H1 (cell line): ENCODE measurements around the gene HCST. TPM values are rescaled to one million over a fixed set of nuclear protein-coding genes. Genes with fewer than 3 reads are reported as not detected.
"Not testable (repeated sequence)": the region's sequence is repeated elsewhere in the genome, so short reads cannot be mapped to it uniquely, and the experiment has no call there.

Experiments
- CTCF ChIA-PET: fragments of 300-600 bp; sonication (Branson Sonifier 250); formaldehyde crosslinking; loops from one replicate; lab custom pipeline; 2021; ENCODE audit not compliant: partially characterized antibody; lab: Charles Lee
- POLR2A ChIA-PET: fragments of 300-600 bp; sonication (Branson Sonifier 250); formaldehyde crosslinking; loops from one replicate; lab custom pipeline; 2021; ENCODE audit warnings: inconsistent platforms; ENCODE audit not compliant: partially characterized antibody; lab: Charles Lee
- DNase-seq, 2 experiments: peaks; one replicate each; pipeline versions ENCODE4 v3.0.0 to v3.0.0-alpha.2; 2010 to 2022; ENCODE audit warnings: low spot score in 2 of 2, low read depth in 1 of 2, mixed read lengths in 1 of 2
- FAIRE-seq: peaks from 2 replicates; lab custom pipeline; 2011; peaks lifted over from hg19 to GRCh38; lab: Jason Lieb, UNC
- H2AFZ ChIP-seq: 2 replicates; pipeline ENCODE4 v1.8.1; 2012; ENCODE audit warnings: low read length, inconsistent platforms
- H2AK5ac ChIP-seq: 2 replicates; pipeline ENCODE4 v1.6.1; 2013; ENCODE audit warnings: low read depth, low read length
- H2BK120ac ChIP-seq: replicated peaks from 2 replicates; pipeline ENCODE3; 2013; ENCODE audit warnings: low read depth, low read length, inconsistent platforms
- H2BK12ac ChIP-seq: 2 replicates; pipeline ENCODE4 v1.6.1; 2013; ENCODE audit warnings: low read depth, low read length
- H2BK15ac ChIP-seq: 2 replicates; pipeline ENCODE4 v1.6.1; 2013; ENCODE audit warnings: low read length
- H2BK20ac ChIP-seq: 2 replicates; pipeline ENCODE4 v1.6.1; 2013; ENCODE audit warnings: low read length
- H2BK5ac ChIP-seq: 2 replicates; pipeline ENCODE4 v1.6.1; 2013; ENCODE audit warnings: low read depth, low read length
- H3K14ac ChIP-seq: 2 replicates; pipeline ENCODE4 v1.6.1; 2013; ENCODE audit warnings: inconsistent platforms; ENCODE audit not compliant: insufficient read length
- H3K18ac ChIP-seq: 2 replicates; pipeline ENCODE4 v1.6.1; 2013; ENCODE audit warnings: low read length; ENCODE audit errors: extremely low read depth
- H3K23ac ChIP-seq: 2 replicates; pipeline ENCODE4 v1.6.1; 2013; ENCODE audit warnings: inconsistent platforms; ENCODE audit not compliant: insufficient read length
- H3K23me2 ChIP-seq: 2 replicates; pipeline ENCODE4 v1.6.1; 2013; ENCODE audit warnings: low read depth, low read length
- H3K27ac ChIP-seq: 2 replicates; pipeline ENCODE4 v1.6.1; 2011; ENCODE audit warnings: low read depth, low read length, inconsistent platforms
- H3K27me3 ChIP-seq, 4 experiments: replicated peaks in 1 of 4; 1 replicate in 1 of 4; 2 replicates in 3 of 4; pipeline versions ENCODE4 v1.6.1 to v1.8.1; 2011 to 2013; ENCODE audit warnings: low read length in 3 of 4, mild to moderate bottlenecking in 3 of 4, inconsistent platforms in 2 of 4, mixed read lengths in 2 of 4, moderate library complexity in 1 of 4; ENCODE audit not compliant: control insufficient read depth in 3 of 4, insufficient read depth in 3 of 4; ENCODE audit errors: extremely low read depth in 1 of 4
- H3K36me3 ChIP-seq, 4 experiments: 2 replicates each; pipeline versions ENCODE4 v1.6.1 to v1.8.1; 2011 to 2013; ENCODE audit warnings: mild to moderate bottlenecking in 4 of 4, low read length in 3 of 4, moderate library complexity in 2 of 4, control low read depth in 1 of 4, inconsistent platforms in 1 of 4; ENCODE audit not compliant: insufficient read depth in 4 of 4, control insufficient read depth in 2 of 4
- H3K4ac ChIP-seq: replicated peaks from 2 replicates; pipeline ENCODE3; 2013; ENCODE audit warnings: low read length, low read depth, mixed read lengths, inconsistent platforms; ENCODE audit not compliant: insufficient read length
- H3K4me1 ChIP-seq, 4 experiments: replicated peaks in 1 of 4; 1 replicate in 1 of 4; 2 replicates in 3 of 4; pipeline versions ENCODE4 v1.6.1 to v1.8.1; 2011 to 2013; ENCODE audit warnings: low read length in 3 of 4, inconsistent platforms in 2 of 4, mixed read lengths in 1 of 4; ENCODE audit not compliant: insufficient read depth in 4 of 4, control insufficient read depth in 3 of 4
- H3K4me2 ChIP-seq, 2 experiments: 2 replicates each; pipeline versions ENCODE4 v1.6.1 to v1.8.1; 2011 to 2013; ENCODE audit warnings: low read depth in 2 of 2, low read length in 2 of 2, control low read depth in 1 of 2, inconsistent platforms in 1 of 2, mild to moderate bottlenecking in 1 of 2; ENCODE audit not compliant: insufficient read depth in 1 of 2
- H3K4me3 ChIP-seq, 4 experiments: fragments of 200-600, 300-600 bp in 1 of 4; sonication (generic), shearing (Covaris generic), sonication (Bioruptor Twin) in 1 of 4; 2 replicates each; pipeline versions ENCODE4 v1.5.1 to v1.8.1; 2011 to 2016; ENCODE audit warnings: low read length in 4 of 4, low read depth in 3 of 4, control low read depth in 2 of 4, inconsistent platforms in 2 of 4, mild to moderate bottlenecking in 2 of 4, mixed read lengths in 1 of 4, moderate library complexity in 1 of 4; ENCODE audit not compliant: insufficient read depth in 2 of 4; ENCODE audit errors: extremely low read depth in 1 of 4
- H3K56ac ChIP-seq: replicated peaks from 2 replicates; pipeline ENCODE3; 2013; ENCODE audit warnings: low read depth, mild to moderate bottlenecking, mixed read lengths, low read length, inconsistent platforms; ENCODE audit not compliant: insufficient read length
- H3K79me1 ChIP-seq: 2 replicates; pipeline ENCODE4 v1.6.1; 2013; ENCODE audit warnings: low read depth, low read length, control low read depth
- H3K79me2 ChIP-seq, 2 experiments: 2 replicates each; pipeline versions ENCODE4 v1.6.1 to v1.8.1; 2012 to 2013; ENCODE audit warnings: low read length in 2 of 2, mild to moderate bottlenecking in 2 of 2, inconsistent platforms in 1 of 2; ENCODE audit not compliant: insufficient read depth in 2 of 2, control insufficient read depth in 1 of 2
- H3K9ac ChIP-seq, 4 experiments: replicated peaks in 1 of 4; 1 replicate in 1 of 4; 2 replicates in 3 of 4; pipeline versions ENCODE4 v1.6.1 to v1.8.1; 2011 to 2013; ENCODE audit warnings: low read depth in 3 of 4, low read length in 3 of 4, control low read depth in 2 of 4, mild to moderate bottlenecking in 2 of 4, moderate library complexity in 2 of 4, inconsistent platforms in 1 of 4; ENCODE audit errors: extremely low read depth in 1 of 4
- H3K9me3 ChIP-seq, 2 experiments: 2 replicates each; pipeline versions ENCODE4 v1.6.1 to v1.8.1; 2012 to 2013; ENCODE audit warnings: mild to moderate bottlenecking in 2 of 2, moderate library complexity in 2 of 2, control low read depth in 1 of 2, inconsistent platforms in 1 of 2, low read depth in 1 of 2, low read length in 1 of 2, mixed read lengths in 1 of 2; ENCODE audit not compliant: insufficient read depth in 2 of 2
- H4K20me1 ChIP-seq, 2 experiments: replicated peaks in 1 of 2; 2 replicates each; pipeline versions ENCODE3 to v1.8.1; 2011 to 2013; ENCODE audit warnings: inconsistent platforms in 2 of 2, low read length in 2 of 2, mild to moderate bottlenecking in 1 of 2; ENCODE audit not compliant: insufficient read depth in 2 of 2, control insufficient read depth in 1 of 2
- H4K5ac ChIP-seq: 2 replicates; pipeline ENCODE4 v1.6.1; 2013; ENCODE audit warnings: low read length, low read depth, mixed read lengths, inconsistent platforms; ENCODE audit not compliant: insufficient read length
- H4K8ac ChIP-seq: 2 replicates; pipeline ENCODE4 v1.8.0; 2013; ENCODE audit warnings: mild to moderate bottlenecking, moderate library complexity, low read length, inconsistent platforms; ENCODE audit not compliant: insufficient read depth; ENCODE audit errors: extremely low read depth
- H4K91ac ChIP-seq: replicated peaks from 2 replicates; pipeline ENCODE3; 2013; ENCODE audit warnings: low read length, mixed read lengths, inconsistent platforms; ENCODE audit not compliant: insufficient read length
- ASH2L ChIP-seq: fragments of 200-600, 300-600 bp; sonication (generic); IDR thresholded peaks from one replicate; pipeline ENCODE4 v1.7.1; 2017; ENCODE audit warnings: low read length
- WGBS, 2 experiments: shearing (Covaris generic) in 1 of 2; methylation state at CpG; one replicate each; pipeline versions ENCODE4 v1.1.6 to v1.1.7; 2013 to 2015; ENCODE audit warnings: low lambda C conversion rate in 2 of 2, mixed read lengths in 2 of 2, inconsistent platforms in 1 of 2, low coverage in 1 of 2, missing lambda C conversion rate in 1 of 2; ENCODE audit not compliant: insufficient replicate concordance in 2 of 2, insufficient coverage in 1 of 2, insufficient read length in 1 of 2; ENCODE audit errors: extremely low coverage in 1 of 2, missing lambda C conversion rate in 1 of 2; 5-methylcytosine and 5-hydroxymethylcytosine counted together
- polyA plus RNA-seq, 7 experiments: library from polyadenylated mRNA; depleted of rRNA in 3 of 7; stranded (reverse) in 5 of 7; unstranded in 2 of 7; fragments of >200 nt in 5 of 7; fragments of 200-250 nt in 2 of 7; gene quantifications; 1 replicate in 5 of 7; 2 replicates in 1 of 7; 4 replicates in 1 of 7; pipeline versions ENCODE4 v1.2.1 to v1.2.3, GENCODE V29; 2011 to 2013; ENCODE audit warnings: missing spikeins in 2 of 7, mixed read lengths in 2 of 7
- total RNA-seq: library from RNA; stranded (reverse); fragmentation: NEBNext Ultra II Directional; extraction: Animal tissue kit (Norgen Biotek cat#: 25700); gene quantifications from 2 replicates; pipeline ENCODE4 v1.2.1, GENCODE V29; 2021

HCST gene
- total and polyA plus RNA-seq, 2 of the 8 experiments (the other 6 are each of a cell fraction or from before 2014, with no cell fraction given): 2.8 TPM; not detected in 1

DNA sequence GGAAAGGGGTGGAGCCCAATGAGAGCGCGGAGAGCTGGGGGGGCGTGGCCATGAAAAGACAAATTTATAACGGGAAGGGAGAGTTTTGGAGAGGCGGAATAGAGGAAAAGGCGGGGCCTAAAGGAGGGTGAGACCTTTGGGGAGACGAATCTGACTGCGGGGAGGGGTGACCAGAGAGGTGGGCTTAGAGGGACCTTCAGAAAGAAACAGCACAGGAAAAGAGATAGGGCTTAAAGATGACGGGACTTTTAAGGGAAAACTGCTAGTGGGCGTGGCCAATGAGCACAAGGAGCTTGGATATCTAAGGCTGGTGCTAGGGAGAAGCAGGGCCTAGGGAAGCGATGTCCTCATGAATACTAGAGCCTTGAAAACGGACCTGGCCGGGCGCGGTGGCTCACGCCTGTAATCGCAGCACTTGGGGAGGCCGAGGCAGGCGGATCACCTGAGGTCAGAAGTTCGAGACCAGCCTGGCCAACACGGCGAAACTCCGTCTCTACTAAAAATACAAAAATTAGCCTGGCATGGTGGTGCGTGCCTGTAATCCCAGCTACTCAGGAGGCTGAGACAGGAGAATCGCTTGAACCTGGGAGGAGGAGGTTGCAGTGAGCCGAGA is 32.1 kb upstream of the HCST start:
- H3K4ac ChIP-seq, H3K27ac ChIP-seq, H2BK120ac ChIP-seq, H3K23ac ChIP-seq, H2BK12ac ChIP-seq, H3K79me2 ChIP-seq, H4K5ac ChIP-seq, H2AFZ ChIP-seq, H3K23me2 ChIP-seq, H4K8ac ChIP-seq, H2BK15ac ChIP-seq, H3K79me1 ChIP-seq, H3K9ac ChIP-seq, H3K18ac ChIP-seq, H4K91ac ChIP-seq, H3K14ac ChIP-seq, H3K9me3 ChIP-seq, H4K20me1 ChIP-seq, H2BK20ac ChIP-seq, H2BK5ac ChIP-seq, H2AK5ac ChIP-seq, H3K36me3 ChIP-seq, H3K56ac ChIP-seq: not testable (repeated sequence)
- CTCF ChIA-PET: interaction anchor here (0.9 to 3.2 kb wide), 14 partner anchors 9 to 375 kb away, joined by 3 to 15 read pairs (median 3); no protein-coding TSS in a partner anchor
- Histone ChIP-seq H3K27me3 (peaks cover 3 to 12% (median 9%) of the 10 kb centered on the region in 4 experiments), H3K4me2 (peak overlapping the region; percentile 93 to 96), H3K4me3 (peak overlapping the region; percentile 38 to 64 (median 52); a peak in 5 of 8 replicates), H3K4me1 (peaks cover 0 to 12% (median 8%) of the 10 kb centered on the region in 4 experiments; a peak in 5 of 7 replicates)
- POLR2A ChIA-PET: interaction anchor here (0.7 to 2.7 kb wide), 17 partner anchors 9 to 361 kb away, joined by 3 to 20 read pairs (median 3); partner anchors contain the start of genes KIRREL2, LIN37, NFKBID and PSENEN
- DNase-seq (peak; percentile 81 to 94), FAIRE-seq (peak; percentile 91)
- WGBS, 2 experiments: 41% methylated on average over 25 of the region's 26 CpGs; no CpG with 5 or more reads in 1 of the 2 experiments
- peak; percentile 7 for TF ChIP-seq ASH2L
